ENCODE measurements around the gene ISG15. TPM values are rescaled to one million over a fixed set of nuclear protein-coding genes. Genes with fewer than 3 reads are reported as not detected.
A peak's percentile ranks its signal among the peaks of the same experiment; 100 is the strongest.

ISG15 gene
- total RNA-seq, 2 experiments from 2014 or later: 593 to 623 TPM

DNA sequence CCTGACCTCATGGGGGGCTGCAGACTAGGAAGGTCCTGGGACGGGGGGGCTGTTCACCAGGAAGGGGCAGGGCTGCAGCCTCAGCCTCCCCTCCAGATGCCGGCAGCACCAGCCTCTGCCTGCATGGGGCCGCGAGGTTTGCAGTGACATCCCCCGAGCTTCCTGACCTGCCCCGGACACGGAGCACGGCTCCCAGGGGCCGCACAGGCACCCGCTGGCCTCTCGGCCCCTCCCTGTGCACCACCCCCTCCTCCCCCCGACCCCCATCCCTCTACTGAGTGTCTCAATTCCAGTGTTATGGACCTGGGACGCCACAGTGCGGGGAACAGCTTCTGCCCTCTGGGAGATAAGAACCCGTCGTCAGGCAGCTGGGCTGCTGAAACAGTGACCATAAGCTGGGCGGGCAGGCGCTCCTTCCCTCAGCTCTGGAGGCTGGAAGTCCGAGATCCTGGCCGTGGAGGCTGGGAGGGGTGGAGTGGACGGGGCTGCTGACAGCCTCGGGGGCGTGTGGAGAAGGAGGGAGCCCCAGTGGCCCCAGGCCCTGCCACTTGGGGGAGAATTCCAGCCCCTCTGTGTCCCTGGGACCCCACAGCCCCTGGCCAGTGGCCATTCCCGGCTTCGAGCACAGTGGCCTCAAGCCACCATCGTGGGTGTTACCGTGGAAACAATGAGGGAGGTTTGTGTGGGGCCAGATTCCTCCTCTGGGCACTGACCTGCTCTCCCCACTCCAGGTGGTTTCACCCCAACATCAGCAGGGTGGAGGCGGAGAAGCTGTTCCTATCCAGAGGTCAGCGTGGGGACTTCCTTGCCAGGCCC is 49.3 kb downstream of the ISG15 start:
- peak overlapping the region; percentile 66 for H3K4me3 Mint-ChIP-seq
- no peak for DNase-seq
- no peaks in the 10 kb centered on the region for H3K36me3 Mint-ChIP-seq (ENCODE audit: low read depth)
- POLR2A ChIA-PET: interaction anchor here (0.9 to 2.1 kb wide), 3 partner anchors 22 to 95 kb away, joined by 3 to 9 read pairs (median 3); no protein-coding TSS in a partner anchor
- H3K27ac Mint-ChIP-seq: peak overlapping the region; percentile 54
- H3K27me3 Mint-ChIP-seq: peaks cover 11% of the 10 kb centered on the region
- peaks cover 56% of the 10 kb centered on the region for H3K4me1 Mint-ChIP-seq
- CTCF ChIA-PET: interaction anchor here (0.6 to 3.9 kb wide), 9 partner anchors 22 to 199 kb away, joined by 3 to 19 read pairs (median 5); partner anchors contain the start of genes AGRN and PLEKHN1
- no peaks in the 10 kb centered on the region for H3K9me3 Mint-ChIP-seq

DNA sequence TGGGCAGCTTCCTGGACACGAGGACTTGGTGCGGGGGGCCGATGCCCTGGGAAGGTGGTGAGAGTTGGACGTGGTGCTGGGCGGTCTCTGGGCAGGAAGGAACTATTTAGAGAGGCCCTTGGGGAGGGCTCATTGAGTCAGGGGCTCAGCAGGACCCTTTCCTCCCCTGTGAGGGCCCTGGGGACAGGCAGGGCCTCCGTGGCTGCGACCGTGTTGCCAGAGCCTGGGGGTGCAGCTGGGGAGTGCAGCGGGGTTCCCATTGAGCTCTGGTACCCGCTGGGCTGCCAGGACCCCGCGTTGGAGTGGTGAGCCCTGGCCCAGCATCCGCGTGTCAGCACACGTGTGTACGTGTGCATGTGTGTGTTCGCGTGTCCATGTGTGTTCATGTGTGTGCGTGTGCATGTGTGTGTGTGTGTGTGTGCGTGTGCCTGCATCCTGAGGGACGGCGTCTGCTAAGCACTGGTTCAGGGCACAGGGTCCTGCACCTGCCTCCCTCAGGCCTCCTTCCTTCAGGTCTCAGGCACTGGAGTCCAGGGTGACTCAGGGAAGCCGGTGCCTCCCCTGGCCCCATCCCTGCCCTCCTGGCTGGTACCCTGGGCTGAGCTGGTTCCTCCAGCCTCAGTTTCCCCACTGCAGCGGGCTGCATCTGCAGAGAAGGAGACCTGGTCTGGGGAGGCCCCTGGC is 50.1 kb downstream of the ISG15 start:
- ChIA-PET CTCF (interaction anchor here (1.0 to 3.9 kb wide), 13 partner anchors 24 to 242 kb away, joined by 3 to 19 read pairs (median 5); partner anchors contain the start of genes AGRN, ISG15 and PLEKHN1), POLR2A (interaction anchor here (0.9 to 1.5 kb wide), 7 partner anchors 8 to 168 kb away, joined by 3 to 7 read pairs (median 3); no protein-coding TSS in a partner anchor)
- no peaks in the 10 kb centered on the region for H3K36me3 Mint-ChIP-seq (ENCODE audit: low read depth)
- H3K9me3 Mint-ChIP-seq: no peaks in the 10 kb centered on the region
- no peak for DNase-seq
- peak overlapping the region; percentile 66 for H3K27ac Mint-ChIP-seq
- peaks cover 4% of the 10 kb centered on the region for H3K27me3 Mint-ChIP-seq
- peaks cover 58% of the 10 kb centered on the region for H3K4me1 Mint-ChIP-seq
- H3K4me3 Mint-ChIP-seq: peak overlapping the region; percentile 66

Other genes with a start within 250 kb of the ISG15 start
- not detected for gene SAMD11, start 89.6 kb upstream of the ISG15 start, total RNA-seq
- gene NOC2L, start 54.2 kb upstream of the ISG15 start, total RNA-seq: 10 to 100 TPM; 58.2 to 58.4 TPM
- gene KLHL17, start 52.9 kb upstream of the ISG15 start, total RNA-seq: 10 to 100 TPM; 28.6 to 31.7 TPM
- 1 to 10 TPM; 7.6 to 8.2 TPM for gene PLEKHN1, start 47.0 kb upstream of the ISG15 start, total RNA-seq
- not detected for gene PERM1, start 31.4 kb upstream of the ISG15 start, total RNA-seq
- under 1 TPM in 1 of 2 experiments, not detected in 1; 0.23 TPM for gene HES4, start 13.4 kb upstream of the ISG15 start, total RNA-seq
- 10 to 100 TPM; 18.3 to 22.8 TPM for gene AGRN, start 6.6 kb downstream of the ISG15 start, total RNA-seq
- not detected for gene RNF223, start 60.8 kb downstream of the ISG15 start, total RNA-seq
- 10 to 100 TPM; 18.6 to 19.9 TPM for gene C1orf159, start 102.6 kb downstream of the ISG15 start, total RNA-seq
- gene TTLL10, start 160.4 kb downstream of the ISG15 start, total RNA-seq: not detected
- gene TNFRSF18, start 193.1 kb downstream of the ISG15 start, total RNA-seq: 100 to 1,000 TPM; 115 to 116 TPM
- gene TNFRSF4, start 200.7 kb downstream of the ISG15 start, total RNA-seq: 100 to 1,000 TPM; 237 to 243 TPM
- gene SDF4, start 218.5 kb downstream of the ISG15 start, total RNA-seq: 100 to 1,000 TPM; 181 TPM
- gene B3GALT6, start 218.7 kb downstream of the ISG15 start, total RNA-seq: 10 to 100 TPM; 13.3 to 14.4 TPM
- 1 to 10 TPM; 2.0 to 4.2 TPM for gene C1QTNF12, start 233.2 kb downstream of the ISG15 start, total RNA-seq

All from activated CD4-positive, alpha-beta memory T cell treated with anti-CD3 and anti-CD28 coated beads, Interleukin-2, amount 10 ng/mL, durations not matched to agents 7 days and 5 days (primary cell).